Hindlimb muscle (tissue), 1 donor: ENCODE results near the gene CTSF. TPM values are rescaled to one million over a fixed set of nuclear protein-coding genes. Genes with fewer than 3 reads are reported as not detected.
A peak's percentile ranks its signal among the peaks of the same experiment; 100 is the strongest.
"Not testable (repeated sequence)": the region's sequence is repeated elsewhere in the genome, so short reads cannot be mapped to it uniquely, and the experiment has no call there.

Source experiments
- DNase-seq: peaks from one replicate; pipeline ENCODE4 v3.0.0-alpha.2; 2013
- polyA plus RNA-seq: library from polyadenylated mRNA; unstranded; fragments of 120-200 nt; gene quantifications from one replicate; pipeline ENCODE4 v1.2.1, GENCODE V29; 2013; ENCODE audit not compliant: insufficient read length

CTSF gene
- polyA plus RNA-seq, 1 donor, result 27.0 TPM

DNA sequence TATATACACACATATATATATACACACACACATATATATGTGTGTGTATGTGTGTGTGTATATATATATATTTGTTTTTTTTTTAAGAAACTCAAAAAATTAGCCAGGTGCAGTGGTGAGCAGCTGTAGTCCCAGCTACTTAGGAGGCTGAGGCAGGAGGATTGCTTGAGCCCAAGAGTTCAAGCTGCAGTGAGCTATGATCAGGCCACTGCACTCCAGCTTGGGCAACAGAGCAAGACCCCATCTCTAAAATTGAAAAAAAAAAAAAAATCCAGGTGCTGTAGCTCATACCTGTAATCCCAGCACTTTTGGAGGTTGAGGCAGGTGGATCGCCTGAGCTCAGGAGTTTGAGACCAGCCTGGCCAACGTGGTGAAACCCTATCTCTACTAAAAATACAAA, 20.9 kb upstream of the CTSF start:
- not testable (repeated sequence) for DNase-seq

DNA sequence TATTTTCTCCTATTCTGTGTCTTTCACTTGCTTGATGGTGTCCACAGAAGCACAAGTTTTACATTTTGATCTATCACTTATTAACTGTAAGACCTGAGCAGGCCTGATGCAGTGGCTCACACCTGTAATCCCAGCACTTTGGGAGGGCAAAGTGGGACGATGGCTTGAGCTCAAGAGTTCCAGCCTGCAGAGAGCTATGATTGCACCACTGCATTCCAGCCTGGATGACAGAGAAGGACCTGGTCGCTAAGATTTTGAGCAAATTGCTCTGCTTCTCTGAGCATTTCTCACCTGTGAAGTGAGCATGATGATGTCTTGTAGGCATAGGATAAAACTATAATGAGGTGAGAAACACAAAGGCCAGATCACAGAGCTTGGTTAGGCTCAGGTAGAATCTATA, 17.7 kb upstream of the CTSF start:
- DNase-seq, result no peak

DNA sequence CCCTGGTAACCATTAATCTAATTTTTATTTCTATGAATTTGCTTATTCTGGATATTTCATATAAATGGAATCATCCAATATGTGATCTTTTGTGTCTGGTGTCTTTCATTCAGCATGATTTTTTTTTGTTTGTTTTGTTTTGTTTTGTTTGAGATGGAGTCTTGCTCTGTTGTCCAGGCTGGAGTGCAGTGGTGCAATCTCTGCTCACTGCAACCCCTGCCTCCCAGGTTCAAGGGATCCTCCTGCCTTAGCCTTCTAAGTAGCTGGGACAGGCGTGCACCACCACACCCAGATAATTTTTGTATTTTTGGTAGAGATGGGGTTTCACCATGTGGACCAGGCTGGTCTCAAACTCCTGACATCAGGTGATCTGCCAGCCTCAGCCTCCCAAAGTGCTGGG, 17.0 kb upstream of the CTSF start:
- not testable (repeated sequence) for DNase-seq

DNA sequence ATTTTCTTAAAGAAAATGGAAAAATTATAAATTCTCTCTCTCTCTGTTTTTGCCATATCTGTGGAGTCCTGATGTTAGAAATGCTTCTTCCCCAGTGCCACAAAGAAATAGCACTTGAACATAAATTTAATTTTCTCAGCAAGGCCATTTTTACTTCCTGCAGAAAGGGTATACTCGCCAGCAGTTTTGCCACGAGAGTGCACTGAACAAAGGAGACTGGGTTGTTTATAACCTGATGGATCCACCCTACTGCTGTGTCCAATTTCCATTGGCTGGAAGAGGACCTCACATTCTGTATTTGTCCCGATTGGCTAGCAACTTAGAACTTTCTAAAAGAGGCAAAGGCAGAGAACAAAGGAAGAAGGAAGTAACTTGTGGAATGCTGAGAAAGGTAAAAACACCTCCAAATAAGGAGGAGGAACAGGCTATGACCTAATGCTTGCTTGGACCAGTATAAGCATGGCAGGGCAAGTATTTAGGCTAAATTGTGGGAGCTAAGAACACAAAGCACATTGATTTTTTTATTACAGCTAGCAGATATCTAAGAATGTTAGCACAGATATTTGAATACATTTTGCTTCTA, 14.2 kb upstream of the CTSF start:
- not testable (repeated sequence) for DNase-seq

DNA sequence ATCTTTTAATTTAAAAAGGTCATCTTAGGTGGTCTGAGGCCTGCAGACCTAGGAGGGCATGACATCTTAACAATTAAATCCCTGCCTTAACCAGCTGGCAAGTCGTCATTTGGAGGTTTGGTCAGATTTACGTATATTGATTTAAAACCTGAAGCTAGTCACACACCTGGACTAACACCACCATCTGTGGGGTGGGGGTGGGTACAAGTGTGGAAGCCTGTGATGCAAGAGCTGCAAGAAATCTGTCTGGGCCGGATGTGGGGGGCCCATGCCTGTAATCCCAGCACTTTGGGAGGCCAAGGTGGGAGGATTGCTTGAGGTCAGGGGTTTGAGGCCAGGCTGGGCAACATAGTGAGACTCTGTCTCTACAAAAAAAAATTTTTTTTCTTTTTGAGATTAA, 12.9 kb upstream of the CTSF start:
- DNase-seq, result no peak

DNA sequence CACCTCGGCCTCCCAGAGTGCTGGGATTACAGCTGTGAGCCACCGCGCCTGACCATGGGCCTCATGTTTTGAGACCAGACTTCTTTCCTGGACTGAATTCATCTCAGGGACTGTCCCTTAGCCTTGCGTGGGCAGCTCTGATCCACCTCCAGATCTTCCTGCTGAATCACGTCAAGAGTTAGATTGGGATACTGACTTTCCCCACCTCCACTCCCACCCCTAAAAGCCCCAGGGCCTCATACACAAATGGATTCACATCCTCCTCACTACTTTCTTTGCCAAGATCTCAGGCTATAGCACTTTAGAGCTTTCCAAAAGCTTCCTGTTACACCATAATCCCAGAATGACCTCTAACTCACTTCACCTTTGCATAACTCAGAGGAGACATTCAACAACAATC, 12.4 kb upstream of the CTSF start:
- DNase-seq, result no peak

DNA sequence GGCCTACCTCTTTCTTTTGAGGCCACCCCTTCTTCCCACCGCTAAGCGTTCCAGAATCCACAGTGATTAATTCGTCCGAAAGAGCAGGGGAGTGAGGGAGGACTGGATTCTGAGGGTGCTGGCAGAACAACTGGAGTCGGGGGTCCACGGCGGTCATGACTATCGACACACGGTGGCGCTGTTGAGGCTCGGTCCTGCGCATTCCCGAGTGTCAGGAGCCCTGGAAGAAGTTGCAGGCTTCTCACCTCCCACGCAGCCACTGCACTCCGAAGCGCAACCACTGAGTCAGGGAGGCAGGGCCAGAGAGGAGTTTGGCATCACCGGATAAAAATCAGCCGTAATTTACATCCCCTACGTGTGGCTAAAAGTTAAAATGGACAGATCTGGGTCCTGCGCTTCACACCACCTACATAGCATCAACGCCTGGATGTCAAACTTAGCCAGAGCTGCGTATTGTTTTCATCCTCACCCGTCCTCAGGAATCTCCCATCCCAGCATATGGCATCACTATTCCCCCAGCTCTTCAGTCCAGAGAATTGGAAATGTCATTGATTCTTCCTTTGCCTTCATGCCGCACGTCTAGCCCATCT, 10.7 kb upstream of the CTSF start:
- peak; percentile 66 for DNase-seq

DNA sequence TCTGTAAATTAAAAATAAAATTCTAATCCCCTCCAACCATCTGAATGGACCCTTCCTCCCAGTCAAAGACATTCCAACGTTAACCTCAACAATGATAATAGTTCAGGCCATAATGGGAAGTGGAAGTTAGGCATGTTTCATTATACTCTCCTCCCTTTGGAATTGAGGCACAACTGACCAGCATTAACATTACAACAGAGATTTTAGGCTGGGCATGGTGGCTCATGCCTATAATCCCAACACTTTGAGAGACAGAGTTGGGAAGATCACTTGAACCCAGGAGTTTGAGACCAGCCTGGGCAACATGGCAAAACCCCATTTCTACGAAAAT, 2.4 kb upstream of the CTSF start:
- DNase-seq, result no peak

DNA sequence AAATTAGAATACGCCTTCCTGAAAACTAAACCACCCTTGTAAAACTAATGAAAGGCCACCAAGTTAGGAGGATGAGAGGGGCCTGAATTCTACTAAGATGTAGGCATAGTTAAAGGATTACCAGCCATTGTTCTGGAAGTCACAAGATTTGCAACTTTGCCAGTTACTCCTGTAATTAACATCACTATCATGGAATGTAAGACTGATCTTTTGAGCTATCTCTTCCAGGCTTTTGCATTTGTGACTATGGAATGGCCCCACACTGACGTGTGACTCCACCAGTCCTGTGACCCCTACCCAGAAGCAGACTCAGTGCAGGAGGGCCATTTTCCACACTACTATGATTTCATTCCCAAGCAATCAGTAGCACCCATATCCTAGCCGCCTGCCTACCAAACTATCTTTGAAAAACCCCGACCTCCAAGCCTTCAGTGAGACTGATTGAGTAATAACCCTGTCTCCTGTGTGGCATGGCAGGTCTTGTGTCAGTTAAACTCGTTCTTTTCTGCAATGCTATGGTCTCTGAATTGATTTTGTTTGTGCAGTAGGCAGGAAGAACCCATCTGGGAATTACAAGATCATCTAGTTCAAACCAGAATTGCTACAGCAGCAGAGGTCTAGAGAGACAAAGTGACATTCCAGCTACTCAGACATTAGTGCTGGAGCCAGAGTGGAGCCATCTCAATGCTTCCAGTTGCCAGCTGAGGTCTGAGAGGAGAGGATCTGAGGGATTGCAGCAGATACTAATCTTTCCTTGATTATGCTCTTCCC, 1.9 kb upstream of the CTSF start:
- no peak for DNase-seq

DNA sequence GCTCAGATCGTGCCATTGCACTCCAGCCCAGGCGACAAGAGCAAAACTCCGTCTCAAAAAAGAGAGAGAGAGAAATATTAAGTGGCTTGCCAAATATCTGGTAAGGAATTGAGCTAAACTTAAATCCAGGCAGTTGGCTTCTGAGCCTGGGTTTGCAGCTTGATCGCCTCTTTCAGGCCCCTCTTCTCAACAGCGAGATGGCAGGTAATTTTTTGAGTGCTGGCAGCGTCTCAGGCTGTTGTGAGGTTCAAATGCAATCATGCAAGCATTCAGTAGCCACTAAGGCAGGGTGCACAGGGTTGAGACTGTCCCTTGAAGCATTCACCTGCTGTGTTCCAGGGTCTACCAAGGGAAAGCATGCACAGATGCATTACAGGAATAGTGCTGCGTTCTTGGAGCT, 670 bp upstream of the CTSF start:
- DNase-seq, result no peak

DNA sequence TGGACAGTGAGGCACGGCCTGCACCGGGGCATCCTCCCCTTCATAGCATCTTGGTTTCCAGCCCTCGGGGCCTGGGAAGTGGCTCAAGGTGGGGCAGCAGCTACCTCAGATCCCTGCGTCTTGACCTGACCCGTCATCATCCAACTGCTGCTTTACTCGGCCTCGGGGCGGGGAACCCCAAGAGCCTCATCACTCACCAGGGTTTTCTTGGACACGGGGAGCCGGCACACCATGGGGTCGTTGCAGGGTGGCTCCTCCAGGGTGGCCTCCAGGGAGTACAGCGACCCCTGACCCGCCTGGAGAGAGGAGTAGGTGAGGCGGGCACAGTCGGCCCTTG, 651 bp downstream of the CTSF start:
- DNase-seq, result no peak

DNA sequence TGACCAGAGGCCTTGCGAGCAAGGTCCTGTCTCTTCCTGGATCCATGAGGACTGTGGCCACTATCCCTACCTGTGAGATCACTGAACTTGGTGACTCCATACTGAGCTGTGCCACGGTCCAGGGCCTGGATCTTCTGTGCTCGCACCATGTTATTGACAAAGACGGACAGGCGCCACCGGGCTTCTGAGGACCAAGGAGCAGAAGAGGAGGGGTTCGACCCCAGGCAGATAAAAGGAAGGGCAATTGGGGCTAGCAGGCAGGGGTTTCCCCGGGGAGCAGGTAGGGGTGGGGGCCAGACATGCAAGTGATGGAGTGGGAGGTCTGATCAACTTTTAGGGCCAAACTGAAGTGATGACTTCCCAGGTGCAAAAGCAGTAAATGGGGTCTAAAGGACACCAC, 2.2 kb downstream of the CTSF start:
- DNase-seq, result no peak

DNA sequence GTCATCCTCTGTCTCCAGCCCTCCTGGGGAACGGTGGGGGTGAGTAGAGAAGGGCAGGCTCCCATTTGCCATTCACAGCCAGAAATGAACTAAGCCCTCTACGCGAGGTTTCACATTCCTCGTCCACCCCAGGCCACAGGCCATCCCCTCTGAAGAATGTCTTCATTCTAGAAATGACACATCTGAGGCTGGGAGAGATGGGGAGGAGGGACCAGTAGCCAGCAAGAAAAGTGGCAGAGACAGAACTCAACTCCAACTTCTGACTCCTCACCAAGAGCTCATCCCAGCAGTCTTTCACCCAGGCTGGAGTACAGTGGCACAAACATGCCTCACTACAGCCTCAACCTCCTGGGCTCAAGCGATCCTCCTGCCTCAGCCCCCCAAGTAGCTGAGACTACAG, 3.4 kb downstream of the CTSF start:
- no peak for DNase-seq

DNA sequence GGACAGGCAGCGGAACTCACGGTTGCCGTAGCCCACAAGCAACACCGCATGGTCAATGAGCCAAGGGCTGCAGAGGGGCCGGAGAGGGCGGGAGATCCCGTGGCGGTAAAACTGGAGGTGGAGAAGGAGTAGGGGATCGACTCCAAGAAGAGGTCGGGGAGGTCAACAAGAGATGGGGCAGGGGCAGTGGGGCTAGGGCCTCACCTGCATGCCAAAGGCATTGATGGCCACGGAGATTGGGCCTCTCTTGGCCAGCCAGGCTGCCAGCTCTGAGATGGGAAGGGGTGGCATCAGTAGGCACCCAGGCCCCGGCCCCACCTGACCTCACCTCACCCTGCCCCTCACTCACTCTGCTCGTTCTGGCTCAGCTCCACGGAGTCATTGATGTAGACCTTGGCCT, 3.9 kb downstream of the CTSF start:
- DNase-seq, result no peak

DNA sequence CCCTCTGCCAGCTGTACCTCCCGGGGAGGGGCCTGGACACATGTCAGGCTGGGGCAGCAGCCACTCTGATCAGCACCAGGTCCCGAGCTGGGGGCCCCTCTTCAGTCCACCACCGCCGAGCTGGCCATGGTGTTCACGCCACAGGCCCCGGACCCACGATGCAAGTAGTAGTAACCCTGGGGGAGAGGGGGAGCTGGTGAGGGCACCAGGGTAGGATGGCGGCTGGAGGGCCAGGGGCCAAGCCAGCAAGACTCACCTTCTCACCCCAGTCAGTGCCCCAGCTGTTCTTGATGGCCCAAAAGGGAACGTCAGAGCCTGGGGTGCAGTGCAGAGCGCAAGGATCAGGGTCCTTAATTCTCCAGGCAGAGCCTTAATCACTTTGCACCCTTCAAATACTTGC, 4.6 kb downstream of the CTSF start:
- no peak for DNase-seq

DNA sequence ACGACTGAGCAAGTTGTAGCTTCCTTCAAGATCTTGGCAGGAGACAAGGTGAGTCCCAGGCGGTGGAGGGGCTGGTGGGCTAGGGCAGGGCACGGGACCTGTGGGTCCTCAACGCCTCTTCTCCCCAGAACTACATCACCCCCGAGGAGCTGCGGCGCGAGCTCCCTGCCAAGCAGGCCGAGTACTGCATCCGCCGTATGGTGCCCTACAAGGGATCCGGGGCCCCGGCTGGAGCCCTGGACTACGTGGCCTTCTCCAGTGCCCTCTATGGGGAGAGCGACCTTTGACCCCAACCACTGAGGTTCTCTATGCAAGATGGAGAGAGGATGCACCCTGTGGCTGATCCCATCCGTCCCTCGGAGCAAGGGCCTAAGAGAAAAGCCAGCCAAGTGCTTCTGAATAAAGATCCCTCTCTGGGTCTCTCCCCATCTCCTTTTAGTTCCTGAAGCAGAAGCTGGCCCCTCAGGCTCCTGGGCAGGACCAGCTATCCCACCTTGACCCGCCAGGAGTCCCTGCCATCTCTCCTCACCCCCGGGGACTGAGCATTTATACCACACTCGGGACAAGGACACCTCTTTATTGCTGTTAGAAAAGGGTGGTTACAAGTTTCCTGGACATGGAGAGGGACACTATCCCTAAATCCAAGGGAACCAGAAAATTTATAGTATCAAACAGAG, 5.4 kb downstream of the CTSF start:
- DNase-seq, result no peak

DNA sequence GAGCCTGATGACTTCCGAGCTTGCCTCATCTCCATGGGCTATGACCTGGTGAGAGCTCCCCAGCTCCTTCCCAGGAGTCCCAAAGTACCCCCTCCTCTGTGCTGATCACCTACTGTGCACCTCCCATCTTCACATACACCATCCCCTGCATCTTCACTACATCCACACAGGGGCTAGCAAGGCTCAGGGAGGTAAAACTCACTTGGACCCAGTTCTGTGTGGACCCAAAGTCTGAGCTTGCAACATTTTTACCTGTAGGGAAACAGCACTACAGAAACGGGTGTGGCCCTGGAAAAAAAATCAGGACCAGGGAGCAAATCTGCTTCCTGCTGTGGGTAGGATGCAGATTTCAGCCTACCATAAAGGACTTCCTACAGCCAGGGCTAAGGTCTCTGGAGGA, 6.1 kb downstream of the CTSF start:
- no peak for DNase-seq

DNA sequence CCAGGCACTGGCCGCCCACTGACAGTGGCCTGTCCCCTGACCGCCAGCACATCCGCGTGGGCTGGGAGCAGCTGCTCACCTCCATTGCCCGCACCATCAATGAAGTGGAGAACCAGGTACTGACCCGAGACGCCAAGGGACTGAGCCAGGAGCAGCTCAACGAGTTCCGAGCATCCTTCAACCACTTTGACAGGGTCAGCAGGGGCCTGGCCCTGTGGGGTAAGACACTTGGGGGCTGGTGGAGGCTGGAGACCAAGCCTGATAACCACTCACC, 6.5 kb downstream of the CTSF start:
- no peak for DNase-seq

DNA sequence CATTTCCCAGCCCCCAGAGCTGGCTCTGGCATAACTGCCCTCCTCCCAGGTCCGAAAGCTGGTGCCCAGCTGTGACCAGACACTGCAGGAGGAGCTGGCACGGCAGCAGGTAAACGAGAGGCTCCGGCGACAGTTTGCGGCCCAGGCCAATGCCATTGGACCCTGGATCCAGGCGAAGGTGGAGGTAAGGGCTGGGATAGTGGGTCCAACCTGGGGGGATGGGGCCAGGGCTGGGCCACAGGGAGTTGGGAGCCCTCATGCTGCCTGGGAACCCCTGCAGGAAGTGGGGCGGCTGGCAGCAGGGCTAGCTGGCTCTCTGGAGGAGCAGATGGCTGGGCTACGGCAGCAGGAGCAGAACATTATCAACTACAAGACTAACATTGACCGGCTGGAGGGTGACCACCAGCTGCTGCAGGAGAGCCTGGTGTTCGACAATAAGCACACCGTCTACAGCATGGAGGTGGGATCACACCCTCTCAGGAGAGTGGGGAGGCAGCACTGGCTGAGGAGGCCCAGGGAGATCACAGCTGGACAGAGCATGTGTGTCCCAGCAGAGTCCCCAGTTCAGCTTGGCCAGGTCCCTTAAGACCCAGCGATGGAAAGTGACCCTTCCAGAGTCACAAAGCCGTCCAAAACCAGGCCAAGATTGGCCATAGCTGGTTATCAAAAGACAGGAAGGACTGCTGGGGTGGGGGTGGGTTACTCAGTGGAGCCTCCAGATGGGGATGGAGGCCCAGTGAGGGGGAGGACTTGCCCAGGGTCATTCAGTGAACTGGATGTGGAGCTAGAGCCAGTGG, 7.0 kb downstream of the CTSF start:
- no peak for DNase-seq

DNA sequence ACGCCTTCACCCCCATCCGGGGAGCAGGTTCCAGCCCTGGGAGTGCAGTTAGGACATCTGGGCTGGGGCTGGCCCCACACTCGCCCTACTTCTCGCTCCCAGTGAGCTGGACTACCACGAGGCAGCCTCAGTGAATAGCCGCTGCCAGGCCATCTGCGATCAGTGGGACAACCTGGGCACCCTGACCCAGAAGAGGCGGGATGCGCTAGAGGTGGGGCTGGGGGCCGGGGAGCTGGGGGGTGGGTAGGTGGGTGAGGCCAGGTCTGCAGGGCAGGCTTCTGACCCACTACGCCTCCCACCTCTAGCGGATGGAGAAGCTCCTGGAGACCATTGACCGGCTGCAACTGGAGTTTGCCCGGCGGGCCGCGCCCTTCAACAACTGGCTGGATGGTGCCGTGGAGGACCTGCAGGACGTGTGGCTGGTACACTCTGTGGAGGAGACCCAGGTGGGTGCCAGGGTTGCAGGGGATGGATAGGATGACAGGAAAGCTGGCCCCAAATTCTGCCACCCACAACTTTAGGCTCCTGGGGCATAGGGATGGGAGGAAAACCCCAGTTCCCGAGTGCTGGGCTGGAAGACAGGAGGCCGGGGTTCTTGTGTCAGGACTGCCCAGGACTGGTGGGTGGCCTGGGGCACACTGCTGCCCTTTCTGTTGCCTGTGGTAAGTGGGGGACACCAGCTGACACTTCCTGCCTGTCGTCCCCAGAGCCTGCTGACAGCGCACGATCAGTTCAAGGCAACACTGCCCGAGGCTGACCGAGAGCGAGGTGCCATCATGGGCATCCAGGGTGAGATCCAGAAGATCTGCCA, 8.3 kb downstream of the CTSF start:
- no peak for DNase-seq

DNA sequence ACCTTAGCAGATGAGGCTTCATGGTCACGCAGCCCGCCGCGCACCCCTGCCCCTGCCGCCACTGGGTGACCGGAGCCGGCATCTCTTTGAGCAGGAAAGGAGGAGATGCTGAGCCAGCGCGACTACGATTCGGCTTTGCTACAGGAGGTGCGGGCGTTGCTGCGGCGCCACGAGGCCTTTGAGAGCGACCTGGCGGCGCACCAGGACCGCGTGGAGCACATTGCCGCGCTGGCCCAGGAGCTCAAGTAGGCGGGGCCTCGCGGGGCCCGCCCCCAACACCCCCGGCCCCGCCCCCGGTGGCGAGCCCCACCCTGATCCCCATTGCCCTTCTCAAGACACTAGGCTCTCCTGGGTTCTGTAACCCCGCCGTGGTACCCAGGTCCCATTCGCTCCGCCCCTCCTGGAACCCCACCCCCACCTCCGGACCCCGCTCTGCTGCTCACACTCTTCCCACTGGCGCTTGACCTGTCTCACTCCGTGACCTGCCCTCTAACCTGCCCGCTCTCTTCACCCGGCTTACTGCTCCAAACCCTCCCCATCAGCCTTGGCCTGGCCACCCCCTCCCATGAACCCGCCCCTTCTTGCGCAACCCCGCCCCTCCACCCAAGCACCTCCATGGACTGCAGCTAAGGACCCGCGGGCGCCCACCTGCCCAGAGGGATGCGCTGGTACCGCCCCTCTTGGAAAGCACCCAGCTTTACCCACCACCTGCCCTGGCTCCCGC, 9.1 kb downstream of the CTSF start:
- DNase-seq, result no peak
